ENCODE data around the gene JAKMIP3. TPM values are rescaled to one million over a fixed set of nuclear protein-coding genes. Genes with fewer than 3 reads are reported as not detected.
A peak's percentile ranks its signal among the peaks of the same experiment; 100 is the strongest.

JAKMIP3 gene
- total and polyA plus RNA-seq, 7 experiments from 2014 or later: 0.15 to 1.4 (median 0.31) TPM; not detected in 1

GRCh38 chr10:132058111-132058745 is 7.5 kb upstream of the JAKMIP3 start:
- Histone ChIP-seq H3K36me3 (ENCODE audit: control insufficient read depth in 2 of 3, insufficient read depth in 3 of 3, low read length in 3 of 3) (no peaks in the 10 kb centered on the region), H3K4me3 (ENCODE audit: low read length) (no peak overlapping the region), H3K9me3 (ENCODE audit: control insufficient read depth in 2 of 3, low read length in 3 of 3) (peaks cover 0 to 4% (median 0%) of the 10 kb centered on the region in 3 experiments), H3K4me1 (ENCODE audit: control insufficient read depth in 2 of 2, insufficient read depth in 2 of 2, low read length in 2 of 2) (no peaks in the 10 kb centered on the region), H3K27me3 (ENCODE audit: control insufficient read depth in 2 of 2, insufficient read depth in 2 of 2, low read length in 2 of 2) (no peaks in the 10 kb centered on the region), H3K27ac (ENCODE audit: low read depth, low read length) (no peak overlapping the region)
- peaks cover 0 to 3% (median 0%) of the 10 kb centered on the region in 7 donors for H3K4me1 Mint-ChIP-seq
- DNase-seq: no peak
- H3K27me3 Mint-ChIP-seq: peaks cover 0 to 31% (median 18%) of the 10 kb centered on the region in 5 donors
- no peak overlapping the region for H3K4me3 Mint-ChIP-seq
- intact Hi-C loops (cut with micrococcal nuclease): no loop called here
- ChIA-PET CTCF (no interaction called here), POLR2A (no interaction called here)
- H3K9me3 Mint-ChIP-seq: peaks cover 0 to 13% (median 4%) of the 10 kb centered on the region in 11 donors
- ATAC-seq: no peak
- H3K36me3 Mint-ChIP-seq: peaks cover 0 to 6% (median 0%) of the 10 kb centered on the region in 5 donors
- no peak overlapping the region for H3K27ac Mint-ChIP-seq

DNA sequence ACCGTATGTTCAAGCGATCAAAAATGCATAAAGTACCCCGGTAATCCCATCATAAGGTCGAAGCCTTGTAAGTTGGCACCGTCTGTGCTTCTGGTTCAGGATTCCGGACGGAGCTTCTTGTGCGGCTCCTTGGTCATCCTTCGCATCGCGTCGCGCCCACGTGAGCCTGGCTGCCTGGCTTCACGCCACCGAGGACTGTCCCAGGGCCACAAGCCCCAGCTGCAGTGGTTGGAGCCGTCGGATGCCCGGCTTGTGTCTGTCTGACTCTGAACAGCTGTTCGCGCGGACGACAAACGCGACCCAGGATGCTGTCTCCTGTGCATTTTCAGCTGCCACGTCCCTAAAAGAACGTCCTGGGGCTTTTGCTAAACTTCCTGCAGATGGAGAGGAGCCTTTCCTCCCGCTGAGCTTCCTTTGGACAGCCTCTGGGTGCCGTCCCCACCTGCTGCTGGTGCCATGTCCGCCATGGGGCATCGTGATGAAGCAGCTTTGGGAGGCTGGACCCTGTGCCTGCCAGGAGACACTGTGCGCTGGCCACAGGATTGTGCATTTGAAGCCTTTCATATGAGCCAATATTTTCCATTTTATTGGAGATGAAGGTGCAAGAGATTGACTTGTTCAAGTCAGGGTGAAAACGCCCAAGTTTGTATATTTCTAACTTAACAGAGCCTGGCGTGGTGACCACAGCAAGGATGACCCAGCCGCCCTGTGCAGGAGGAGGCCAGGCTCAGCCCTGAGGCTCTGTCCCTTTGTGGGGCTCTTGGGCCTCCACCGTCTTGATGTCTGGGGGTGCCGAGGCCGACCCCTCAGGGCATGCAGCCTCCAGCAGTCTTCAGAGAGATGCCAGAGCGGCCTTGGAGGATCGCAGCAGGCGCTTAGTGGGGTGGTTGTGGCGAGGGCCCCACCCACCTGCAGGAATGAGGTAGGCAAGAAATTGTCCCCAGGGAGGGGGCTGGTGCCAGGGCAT is 6.7 kb upstream of the JAKMIP3 start:
- H3K36me3 ChIP-seq (ENCODE audit: control insufficient read depth in 2 of 3, insufficient read depth in 3 of 3, low read length in 3 of 3): no peaks in the 10 kb centered on the region
- H3K9me3 ChIP-seq (ENCODE audit: control insufficient read depth in 2 of 3, low read length in 3 of 3): no peaks in the 10 kb centered on the region
- no peaks in the 10 kb centered on the region for H3K4me1 ChIP-seq (ENCODE audit: control insufficient read depth in 2 of 2, insufficient read depth in 2 of 2, low read length in 2 of 2)
- no peak overlapping the region for H3K4me3 ChIP-seq (ENCODE audit: low read length)
- DNase-seq: no peak
- Mint-ChIP-seq H3K4me3 (no peak overlapping the region), H3K27ac (no peak overlapping the region), H3K36me3 (peaks cover 0 to 6% (median 0%) of the 10 kb centered on the region in 5 donors), H3K9me3 (peaks cover 0 to 6% (median 0%) of the 10 kb centered on the region in 11 donors), H3K4me1 (peaks cover 0 to 3% (median 0%) of the 10 kb centered on the region in 7 donors), H3K27me3 (peaks cover 0 to 29% (median 17%) of the 10 kb centered on the region in 5 donors)
- POLR2A ChIA-PET: no interaction called here
- H3K27me3 ChIP-seq (ENCODE audit: control insufficient read depth in 2 of 2, insufficient read depth in 2 of 2, low read length in 2 of 2): no peaks in the 10 kb centered on the region
- no peak overlapping the region for H3K27ac ChIP-seq (ENCODE audit: low read depth, low read length)
- CTCF ChIA-PET: no interaction called here
- intact Hi-C loops (cut with micrococcal nuclease): no loop called here
- ATAC-seq: no peak

DNA sequence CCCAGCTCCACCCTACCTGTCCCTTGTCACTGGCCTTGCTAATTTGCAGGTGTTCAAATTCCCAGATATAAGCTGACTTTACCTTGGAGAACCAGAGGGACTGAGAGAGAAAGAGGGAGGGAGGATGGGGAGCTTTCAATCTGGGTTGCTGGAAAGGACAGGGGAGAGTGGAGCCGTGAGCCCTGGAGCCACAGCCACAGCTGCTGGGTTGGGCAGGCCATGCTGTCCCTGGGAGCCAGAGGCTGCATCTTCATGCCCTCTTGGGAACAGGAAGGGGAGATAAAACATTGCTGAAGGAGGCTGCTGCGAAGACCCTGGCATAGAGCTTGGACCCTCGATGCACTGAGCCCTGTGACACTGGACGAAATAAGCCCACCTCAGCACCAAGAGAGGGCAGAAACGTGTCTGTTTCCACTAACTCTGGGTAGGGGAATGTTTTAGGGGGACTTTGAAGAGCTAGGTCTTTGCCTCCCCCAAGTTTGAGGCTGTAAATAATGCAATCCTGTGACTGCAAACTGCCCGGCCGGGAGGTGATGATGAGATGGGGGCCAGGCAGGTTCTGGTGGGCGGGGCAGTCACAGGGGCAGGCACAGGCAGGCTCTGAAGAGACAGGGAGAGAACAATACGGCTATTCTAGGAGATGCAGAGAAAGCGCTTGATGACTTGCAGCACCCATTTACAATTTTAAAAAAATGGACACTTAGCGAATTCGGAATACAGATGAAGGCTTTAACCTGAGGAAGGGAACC is 5.8 kb upstream of the JAKMIP3 start:
- H3K9me3 Mint-ChIP-seq: peaks cover 0 to 2% (median 0%) of the 10 kb centered on the region in 11 donors
- no peak overlapping the region for H3K27ac ChIP-seq (ENCODE audit: low read depth, low read length)
- H3K4me3 ChIP-seq (ENCODE audit: low read length): no peak overlapping the region
- ATAC-seq (no peak), DNase-seq (no peak)
- no peaks in the 10 kb centered on the region for H3K9me3 ChIP-seq (ENCODE audit: control insufficient read depth in 2 of 3, low read length in 3 of 3)
- H3K4me1 ChIP-seq (ENCODE audit: control insufficient read depth in 2 of 2, insufficient read depth in 2 of 2, low read length in 2 of 2): no peaks in the 10 kb centered on the region
- H3K27me3 Mint-ChIP-seq: peaks cover 0 to 28% (median 12%) of the 10 kb centered on the region in 5 donors
- intact Hi-C loops (cut with micrococcal nuclease): no loop called here
- CTCF ChIA-PET: no interaction called here
- no peaks in the 10 kb centered on the region for H3K36me3 ChIP-seq (ENCODE audit: control insufficient read depth in 2 of 3, insufficient read depth in 3 of 3, low read length in 3 of 3)
- no peak overlapping the region for H3K4me3 Mint-ChIP-seq
- POLR2A ChIA-PET: no interaction called here
- peaks cover 0 to 6% (median 0%) of the 10 kb centered on the region in 5 donors for H3K36me3 Mint-ChIP-seq
- H3K27ac Mint-ChIP-seq: no peak overlapping the region
- no peaks in the 10 kb centered on the region for H3K27me3 ChIP-seq (ENCODE audit: control insufficient read depth in 2 of 2, insufficient read depth in 2 of 2, low read length in 2 of 2)
- no peaks in the 10 kb centered on the region for H3K4me1 Mint-ChIP-seq

GRCh38 chr10:132061030-132061429 is 4.7 kb upstream of the JAKMIP3 start:
- ATAC-seq (no peak), DNase-seq (no peak)
- intact Hi-C loops (cut with micrococcal nuclease): no loop called here
- Histone ChIP-seq H3K9me3 (ENCODE audit: control insufficient read depth in 2 of 3, low read length in 3 of 3) (no peaks in the 10 kb centered on the region), H3K4me1 (ENCODE audit: control insufficient read depth in 2 of 2, insufficient read depth in 2 of 2, low read length in 2 of 2) (no peaks in the 10 kb centered on the region), H3K27ac (ENCODE audit: low read depth, low read length) (no peak overlapping the region), H3K27me3 (ENCODE audit: control insufficient read depth in 2 of 2, insufficient read depth in 2 of 2, low read length in 2 of 2) (no peaks in the 10 kb centered on the region), H3K4me3 (ENCODE audit: low read length) (no peak overlapping the region), H3K36me3 (ENCODE audit: control insufficient read depth in 2 of 3, insufficient read depth in 3 of 3, low read length in 3 of 3) (no peaks in the 10 kb centered on the region)
- H3K27me3 Mint-ChIP-seq: peaks cover 4 to 19% (median 9%) of the 10 kb centered on the region in 5 donors
- no peaks in the 10 kb centered on the region for H3K36me3 Mint-ChIP-seq
- no peak overlapping the region for H3K27ac Mint-ChIP-seq
- peaks cover 3 to 6% (median 5%) of the 10 kb centered on the region in 7 donors for H3K4me1 Mint-ChIP-seq
- ChIA-PET CTCF (no interaction called here), POLR2A (no interaction called here)
- no peak overlapping the region for H3K4me3 Mint-ChIP-seq
- H3K9me3 Mint-ChIP-seq: no peaks in the 10 kb centered on the region

GRCh38 chr10:132061465-132061864 is 4.3 kb upstream of the JAKMIP3 start:
- peaks cover 4 to 19% (median 11%) of the 10 kb centered on the region in 5 donors for H3K27me3 Mint-ChIP-seq
- POLR2A ChIA-PET: no interaction called here
- ATAC-seq: no peak

GRCh38 chr10:132062116-132062515 is 3.6 kb upstream of the JAKMIP3 start:
- no peak overlapping the region for H3K4me3 Mint-ChIP-seq
- H3K27me3 Mint-ChIP-seq: peaks cover 4 to 18% (median 11%) of the 10 kb centered on the region in 5 donors
- H3K9me3 Mint-ChIP-seq: no peaks in the 10 kb centered on the region
- Histone ChIP-seq H3K4me3 (ENCODE audit: low read length) (no peak overlapping the region), H3K27me3 (ENCODE audit: control insufficient read depth in 2 of 2, insufficient read depth in 2 of 2, low read length in 2 of 2) (no peaks in the 10 kb centered on the region), H3K4me1 (ENCODE audit: control insufficient read depth in 2 of 2, insufficient read depth in 2 of 2, low read length in 2 of 2) (no peaks in the 10 kb centered on the region), H3K36me3 (ENCODE audit: control insufficient read depth in 2 of 3, insufficient read depth in 3 of 3, low read length in 3 of 3) (no peaks in the 10 kb centered on the region), H3K9me3 (ENCODE audit: control insufficient read depth in 2 of 3, low read length in 3 of 3) (no peaks in the 10 kb centered on the region), H3K27ac (ENCODE audit: low read depth, low read length) (no peak overlapping the region)
- CTCF ChIA-PET: no interaction called here
- no peak for ATAC-seq
- H3K27ac Mint-ChIP-seq: no peak overlapping the region
- intact Hi-C loops (cut with micrococcal nuclease): no loop called here
- H3K36me3 Mint-ChIP-seq: no peaks in the 10 kb centered on the region
- peaks cover 4 to 10% (median 8%) of the 10 kb centered on the region in 7 donors for H3K4me1 Mint-ChIP-seq
- POLR2A ChIA-PET: no interaction called here
- DNase-seq: no peak

More at GRCh38 chr10:132061465-132061864, 4.3 kb upstream of the JAKMIP3 start:
- Histone ChIP-seq H3K4me3 (ENCODE audit: low read length) (no peak overlapping the region), H3K27me3 (ENCODE audit: control insufficient read depth in 2 of 2, insufficient read depth in 2 of 2, low read length in 2 of 2) (no peaks in the 10 kb centered on the region), H3K4me1 (ENCODE audit: control insufficient read depth in 2 of 2, insufficient read depth in 2 of 2, low read length in 2 of 2) (no peaks in the 10 kb centered on the region), H3K27ac (ENCODE audit: low read depth, low read length) (no peak overlapping the region), H3K36me3 (ENCODE audit: control insufficient read depth in 2 of 3, insufficient read depth in 3 of 3, low read length in 3 of 3) (no peaks in the 10 kb centered on the region), H3K9me3 (ENCODE audit: control insufficient read depth in 2 of 3, low read length in 3 of 3) (no peaks in the 10 kb centered on the region)
- CTCF ChIA-PET: no interaction called here
- Mint-ChIP-seq H3K4me1 (peaks cover 4 to 8% (median 7%) of the 10 kb centered on the region in 7 donors), H3K4me3 (peak overlapping the region in 1 of 10 donors; percentile 8), H3K9me3 (no peaks in the 10 kb centered on the region), H3K36me3 (no peaks in the 10 kb centered on the region), H3K27ac (no peak overlapping the region)
- intact Hi-C loops (cut with micrococcal nuclease): no loop called here
- DNase-seq: no peak
